ENCODE results near the gene SSBP2. TPM values are rescaled to one million over a fixed set of nuclear protein-coding genes. Genes with fewer than 3 reads are reported as not detected.

SSBP2 gene
- total and polyA plus RNA-seq, 2 donors (not counting 3 experiments of a cell fraction or from before 2014, with no cell fraction given), result 9.6 to 11.5 TPM

GRCh38 chr5:81747030-81747429, 3.9 kb downstream of the SSBP2 start:
- Histone ChIP-seq H3K27ac (ENCODE audit: insufficient read depth, low read depth, low read length) (no peak overlapping the region), H3K9me3 (replicated peaks; ENCODE audit: control insufficient read depth, insufficient read depth, low read length) (no peaks in the 10 kb centered on the region), H3K79me2 (ENCODE audit: control insufficient read depth, insufficient read depth, low read length) (no peaks in the 10 kb centered on the region), H3K9ac (replicated peaks; ENCODE audit: extremely low read depth, insufficient read depth, low read length) (no peak overlapping the region), H4K20me1 (replicated peaks; ENCODE audit: control insufficient read depth, extremely low read depth, insufficient read depth, low read length) (no peaks in the 10 kb centered on the region), H3K4me2 (ENCODE audit: insufficient read depth, low read length) (no peak overlapping the region), H2AFZ (ENCODE audit: low read depth, low read length) (no peak overlapping the region), H3K4me1 (ENCODE audit: control insufficient read depth, extremely low read depth, insufficient read depth, low read length) (peaks cover 9% of the 10 kb centered on the region), H3K9me1 (replicated peaks; ENCODE audit: control insufficient read depth, extremely low read depth, insufficient read depth, low read length) (no peaks in the 10 kb centered on the region), H3K4me3 (replicated peaks in 1 of 3; ENCODE audit: insufficient read depth in 1 of 3, low read depth in 1 of 3, low read length in 3 of 3) (no peak overlapping the region), H3K27me3 (ENCODE audit: control insufficient read depth in 2 of 2, insufficient read depth in 2 of 2, low read length in 2 of 2) (no peaks in the 10 kb centered on the region), H3K36me3 (ENCODE audit: control insufficient read depth in 2 of 2, extremely low read depth in 1 of 2, insufficient read depth in 2 of 2, low read length in 2 of 2) (no peaks in the 10 kb centered on the region)
- intact Hi-C loops (cut with micrococcal nuclease), result no loop called here
- TF ChIP-seq CTCF (IDR thresholded peaks at IDR 0.05; ENCODE audit: extremely low read depth in 1 of 2, insufficient read depth in 1 of 2, low read depth in 1 of 2, low read length in 2 of 2) (no peak), FOS (IDR thresholded peaks at IDR 0.05; ENCODE audit: borderline replicate concordance, insufficient read depth, low read length) (no peak), POLR2A (IDR thresholded peaks at IDR 0.05; ENCODE audit: low read depth, low read length) (no peak), MYC (IDR thresholded peaks at IDR 0.05; ENCODE audit: low read depth, low read length) (no peak), POLR2AphosphoS5 (IDR thresholded peaks at IDR 0.05; ENCODE audit: insufficient read depth, low read depth, low read length) (no peak), JUN (IDR thresholded peaks at IDR 0.05; ENCODE audit: borderline replicate concordance, insufficient read depth, insufficient read length, low read depth) (no peak), GATA2 (IDR thresholded peaks at IDR 0.05; ENCODE audit: insufficient read depth, insufficient read length, low read depth, low read length) (no peak), EZH2 (IDR thresholded peaks at IDR 0.05; ENCODE audit: borderline replicate concordance, low read depth, low read length, severe bottlenecking) (no peak), MAX (IDR thresholded peaks at IDR 0.05; ENCODE audit: insufficient read depth, insufficient read length) (no peak)
- DNase-seq (ENCODE audit: low read depth, low spot score), result no peak
- POLR2A ChIA-PET, result no interaction called here
- BruUV-seq (replicated peaks), result no TSS peak
- FAIRE-seq, result no peak
- dilution Hi-C loops (cut with MboI; ENCODE audit: extremely low pct_ligation_motif_present, low sequenced_read_pairs), result no loop called here
- CTCF ChIA-PET, result interaction anchor here (1.1 to 1.8 kb wide), 3 partner anchors 22 to 240 kb away, joined by 3 to 8 read pairs (median 3); no protein-coding TSS in a partner anchor
